Measurements from ENCODE around the gene AKR1A1.

The AKR1A1 gene

GRCh38 chr1:45617618-45618017 lies 67.0 kb downstream of the AKR1A1 start:
- DNase-seq (ENCODE audit: low spot score), result no peak

GRCh38 chr1:45619149-45619921 lies 68.7 kb downstream of the AKR1A1 start:
- DNase-seq (ENCODE audit: low spot score), result no peak

Measured in AG08396 (cell line).